Activated CD4-positive, alpha-beta T cell treated with anti-CD3 and anti-CD28 coated beads, Interleukin-2, amount 50 U/mL, for 16 hours (primary cell): ENCODE results near the gene PPFIA4.
A peak's percentile ranks its signal among the peaks of the same experiment; 100 is the strongest.
"Not testable (repeated sequence)": the region's sequence is repeated elsewhere in the genome, so short reads cannot be mapped to it uniquely, and the experiment has no call there.

Experiments
- DNase-seq: peaks from one replicate; pipeline ENCODE4 v3.0.0-alpha.2; 2020

Gene PPFIA4

GRCh38 chr1:203017692-203018091 is 8.6 kb upstream of the PPFIA4 start:
- DNase-seq, result no peak

DNA sequence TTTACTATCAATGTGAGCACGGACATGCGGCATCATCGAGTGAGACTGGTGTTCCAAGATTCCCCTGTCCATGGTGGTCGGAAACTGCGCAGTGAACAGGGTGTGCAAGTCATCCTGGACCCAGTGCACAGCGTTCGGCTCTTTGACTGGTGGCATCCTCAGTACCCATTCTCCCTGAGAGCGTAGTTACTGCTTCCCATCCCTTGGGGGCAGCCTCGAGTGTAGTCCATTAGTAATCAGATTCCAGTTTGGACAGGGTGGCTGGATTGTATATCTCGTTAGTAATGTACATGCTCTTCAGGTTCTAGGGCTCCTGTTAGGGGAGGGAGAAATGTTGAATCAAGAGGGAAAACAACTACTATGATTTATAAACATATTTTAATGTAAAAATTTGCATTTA is 3.4 kb upstream of the PPFIA4 start:
- not testable (repeated sequence) for DNase-seq

DNA sequence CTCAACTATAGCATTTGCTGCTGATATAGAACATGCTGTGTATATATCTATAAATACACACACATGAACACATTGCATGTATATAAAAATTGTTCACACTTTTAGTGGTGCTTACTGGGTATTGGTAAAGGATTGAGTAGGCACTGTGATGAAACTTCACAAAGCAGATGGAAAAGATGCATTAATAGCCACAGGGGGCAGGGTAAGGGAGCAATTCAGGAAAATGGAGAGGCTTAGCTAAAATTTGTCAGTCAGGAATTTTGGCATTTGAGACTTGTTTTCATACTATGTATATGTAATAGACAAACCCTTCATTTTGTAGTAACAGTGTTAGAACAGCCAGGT is 633 bp upstream of the PPFIA4 start:
- DNase-seq, result no peak

GRCh38 chr1:203026666-203027663 is 674 bp downstream of the PPFIA4 start:
- no peak for DNase-seq

GRCh38 chr1:203028067-203028783 is 1.9 kb downstream of the PPFIA4 start:
- no peak for DNase-seq

DNA sequence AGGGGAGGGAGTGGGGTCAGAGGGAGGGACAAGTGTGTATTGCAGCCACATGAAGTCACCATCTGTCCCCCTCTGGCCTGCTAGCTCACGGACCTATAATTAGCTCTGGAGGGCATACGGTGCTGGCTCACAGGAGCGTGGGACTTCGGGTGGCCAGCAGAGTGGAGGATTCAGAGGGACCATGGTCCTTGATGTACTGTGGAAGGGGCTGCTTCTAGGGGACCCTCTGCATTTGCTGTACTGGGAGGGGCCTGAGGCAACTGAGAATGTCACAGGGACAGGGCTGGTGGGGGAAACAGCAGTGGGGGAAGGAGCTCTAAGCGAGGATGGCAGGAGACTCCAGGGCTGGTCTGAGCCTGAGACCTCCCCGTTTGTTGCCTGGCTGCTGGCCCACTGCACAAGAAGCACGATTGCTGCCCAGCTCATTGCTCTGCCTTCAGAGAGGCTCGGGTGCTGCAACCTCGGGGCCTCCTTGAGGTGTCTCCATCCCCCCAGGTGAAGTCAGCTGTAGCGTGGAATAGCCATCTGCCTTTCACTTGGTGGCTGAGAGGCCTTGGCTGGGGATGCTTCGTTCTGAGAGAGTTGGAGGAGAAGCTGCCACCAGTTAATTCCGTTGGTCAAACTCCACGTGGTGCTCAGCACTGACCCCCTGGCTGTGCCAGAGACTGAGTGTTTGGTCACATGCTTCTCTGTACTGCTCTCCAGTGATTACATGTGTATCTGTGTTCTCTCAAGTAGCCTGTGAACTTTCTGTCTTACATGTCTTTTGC is 2.7 kb downstream of the PPFIA4 start:
- DNase-seq, result no peak

GRCh38 chr1:203031467-203031866 is 5.2 kb downstream of the PPFIA4 start:
- DNase-seq, result no peak

GRCh38 chr1:203033287-203033686 is 7.0 kb downstream of the PPFIA4 start:
- no peak for DNase-seq

DNA sequence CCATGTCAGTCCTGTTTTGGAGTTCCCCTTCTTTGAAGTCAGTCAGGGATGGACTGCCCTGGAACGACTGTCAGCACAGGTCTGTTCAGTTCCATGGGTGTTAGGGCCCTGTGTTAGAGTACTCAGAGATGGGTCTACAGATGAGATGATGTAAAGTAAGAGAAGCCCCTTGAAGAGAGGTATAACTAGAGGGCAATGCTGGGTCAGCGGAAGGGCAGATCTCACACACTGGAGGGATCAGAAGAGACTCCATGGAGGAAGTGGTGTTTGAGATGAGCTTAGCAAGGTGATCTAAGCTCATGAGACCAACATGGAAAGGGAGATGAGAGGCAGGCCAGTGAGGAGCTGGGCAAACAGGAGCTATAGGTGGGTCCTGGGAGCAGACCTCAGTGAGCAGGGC is 7.6 kb downstream of the PPFIA4 start:
- DNase-seq, result no peak

GRCh38 chr1:203034422-203035110 is 8.3 kb downstream of the PPFIA4 start:
- no peak for DNase-seq

DNA sequence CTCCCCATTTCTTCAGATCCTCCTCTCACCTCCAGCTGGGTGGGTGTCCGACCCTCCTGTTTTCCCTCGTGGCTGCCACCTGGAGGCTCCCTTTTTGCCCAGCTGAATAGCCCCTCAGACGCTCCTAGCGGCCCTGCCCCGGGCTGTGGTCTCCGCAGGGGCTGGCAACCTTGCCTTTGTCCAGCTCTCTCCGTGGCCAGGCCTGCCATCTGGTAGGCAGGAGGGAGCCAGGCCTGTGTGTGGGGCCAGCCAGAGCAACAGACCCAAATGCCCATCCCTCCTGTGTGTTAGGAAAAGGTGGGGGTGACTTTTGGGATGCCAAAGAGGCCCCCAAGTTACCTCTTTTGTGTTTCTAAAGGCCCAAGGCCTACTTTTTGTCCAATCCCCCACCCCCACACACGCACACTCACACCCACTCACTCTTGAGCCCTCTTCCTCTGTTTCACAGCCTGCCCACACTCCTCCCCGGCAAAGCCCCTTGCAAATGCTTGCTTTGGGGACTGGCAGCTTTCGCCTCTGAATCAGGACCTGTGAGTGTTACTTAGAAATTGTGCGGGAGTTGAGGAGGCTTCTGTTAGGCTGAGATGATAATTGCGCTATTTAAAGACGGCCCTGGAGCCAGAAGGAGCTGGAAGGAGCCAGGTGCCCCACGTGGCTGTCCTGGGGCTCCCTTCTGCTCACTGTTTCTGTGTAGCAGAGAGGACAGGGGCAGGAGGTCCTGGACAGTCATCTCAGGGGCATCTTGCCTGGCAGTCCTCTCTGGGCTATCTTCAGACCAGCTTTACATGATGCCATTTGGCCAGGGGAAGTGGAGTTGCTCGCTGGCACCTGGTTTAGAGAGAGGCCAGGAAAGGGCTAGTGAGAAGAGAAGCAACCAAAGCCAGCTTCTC is 9.1 kb downstream of the PPFIA4 start:
- no peak for DNase-seq

GRCh38 chr1:203036135-203036534 is 9.8 kb downstream of the PPFIA4 start:
- no peak for DNase-seq

DNA sequence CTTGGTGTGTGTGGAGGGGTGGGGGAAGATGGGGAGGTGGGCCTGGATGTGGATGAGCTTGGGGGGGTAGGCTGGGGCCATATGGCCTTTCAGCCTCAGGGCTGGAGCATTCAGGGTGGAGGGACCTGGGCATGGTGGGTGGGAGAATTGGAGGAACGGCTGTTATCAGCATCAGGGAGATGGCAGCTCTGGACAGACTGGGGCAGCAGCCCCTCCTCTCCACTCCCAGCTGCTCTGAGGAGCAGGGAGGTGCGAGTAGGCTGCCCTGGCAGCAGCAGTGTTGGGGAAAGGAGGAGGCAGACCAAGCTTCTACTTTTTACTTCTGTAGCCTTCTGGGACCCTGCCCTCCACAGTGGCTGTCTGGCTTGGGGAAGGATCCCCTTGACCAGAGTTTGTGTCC is 10.2 kb downstream of the PPFIA4 start:
- no peak for DNase-seq

- DNase-seq, result no peak
Measured at GRCh38 chr1:203037509-203038190, 11.4 kb downstream of the PPFIA4 start.

DNA sequence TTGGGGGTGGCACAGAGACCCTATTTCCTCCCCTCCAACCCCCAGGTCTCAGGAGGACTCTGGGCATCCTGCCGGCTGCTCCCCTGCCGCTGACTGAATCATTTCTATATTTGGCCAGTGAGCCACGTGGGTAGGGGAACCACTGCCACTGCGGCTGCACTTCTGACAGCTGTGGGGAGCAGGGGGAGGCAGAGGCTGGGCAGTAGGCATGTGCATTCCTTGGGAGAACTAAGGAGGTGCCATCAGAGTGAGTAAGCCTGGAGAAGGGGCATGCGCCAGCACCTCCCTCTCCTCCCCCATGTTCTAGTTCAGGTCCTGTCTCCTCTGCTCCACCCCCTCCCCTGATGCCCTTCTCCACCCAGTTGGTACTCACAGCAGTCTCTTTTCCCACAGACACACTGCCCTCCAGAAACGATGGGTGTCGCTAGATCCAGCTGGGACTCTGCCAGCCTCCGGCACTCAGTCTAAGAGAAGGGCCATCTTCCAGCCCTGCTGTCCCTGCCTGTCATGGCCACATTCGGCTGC is 12.0 kb downstream of the PPFIA4 start:
- no peak for DNase-seq

GRCh38 chr1:203038891-203039608 is 12.8 kb downstream of the PPFIA4 start:
- peak; percentile 66 for DNase-seq

DNA sequence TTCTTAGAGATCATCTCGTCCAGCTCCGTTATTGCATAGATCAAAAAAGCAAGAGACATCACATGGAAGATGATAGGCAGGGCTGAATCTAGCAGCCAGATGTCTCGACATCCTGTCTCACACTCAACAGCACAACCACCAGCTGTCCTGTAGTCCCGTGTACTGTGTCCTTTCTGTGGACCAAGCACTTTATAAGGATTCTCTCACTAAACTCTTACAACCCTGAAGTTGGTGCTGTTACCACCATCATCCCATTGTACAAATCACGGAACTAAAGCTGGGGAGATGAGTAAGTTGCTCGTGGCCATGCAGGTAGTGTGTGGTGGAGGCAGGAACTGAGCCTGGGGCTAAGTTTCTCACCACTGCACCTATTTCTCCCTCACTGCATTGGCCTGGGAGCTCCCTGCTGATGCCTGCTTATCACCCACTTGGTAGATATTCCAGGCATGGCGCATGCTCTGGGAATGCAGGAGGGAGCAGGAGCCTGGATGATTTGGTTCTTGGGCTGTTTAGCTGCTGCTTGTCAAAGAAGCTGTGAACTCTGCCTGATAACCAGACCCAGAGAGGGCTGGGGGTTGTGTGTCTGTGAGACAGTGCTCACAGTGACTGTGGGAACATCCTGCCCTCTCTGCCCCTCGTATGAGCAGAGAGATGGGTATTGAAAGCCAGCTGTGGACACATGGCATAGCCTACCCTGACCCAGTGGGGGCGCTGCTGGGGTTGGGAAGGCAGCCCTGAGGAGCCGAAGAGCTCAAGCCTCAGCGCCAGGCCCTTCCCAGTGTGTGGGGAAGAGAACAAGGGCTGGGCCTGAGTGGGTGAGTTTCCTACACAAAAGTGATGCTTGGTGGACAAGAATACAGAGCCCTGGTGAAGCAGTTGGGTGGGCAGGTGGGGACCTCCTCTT is 13.6 kb downstream of the PPFIA4 start:
- DNase-seq, result no peak

DNA sequence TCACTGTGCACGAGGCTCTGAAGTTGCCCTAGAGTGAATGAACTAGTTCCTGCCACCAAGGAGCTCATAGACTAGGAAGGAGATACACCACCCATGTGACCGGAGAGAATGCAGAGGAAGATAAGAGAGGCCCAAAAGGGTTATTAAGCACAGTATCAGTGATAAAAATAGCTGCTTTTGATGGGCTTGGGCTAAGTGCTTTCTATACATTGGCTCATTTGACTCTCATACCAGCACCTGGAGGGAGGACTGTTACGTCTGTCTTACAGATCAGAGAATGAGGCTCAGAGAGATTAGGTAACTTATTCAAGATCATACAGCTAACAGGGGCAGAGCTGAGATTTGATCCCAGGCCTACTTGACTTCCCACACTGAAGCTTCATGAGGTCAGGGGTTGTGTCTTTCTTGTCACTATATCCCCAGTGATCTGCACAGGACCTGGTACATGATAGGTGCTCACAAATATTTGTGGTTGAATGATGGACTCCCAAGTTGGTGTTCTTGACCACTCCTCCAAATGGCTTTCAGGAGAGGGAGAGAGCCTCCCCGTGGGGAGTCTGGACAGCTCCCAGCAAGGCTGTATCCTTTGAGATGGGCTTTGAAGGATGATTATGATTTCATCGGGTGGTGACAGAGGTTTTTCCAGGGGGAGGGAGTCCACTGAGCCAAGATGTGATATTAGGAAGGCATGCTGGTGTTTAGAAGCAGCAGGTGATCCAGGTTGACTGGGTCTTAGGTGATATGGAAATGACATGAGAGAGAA is 14.4 kb downstream of the PPFIA4 start:
- no peak for DNase-seq
